ENCODE results near the gene ADH7. TPM values are rescaled to one million over a fixed set of nuclear protein-coding genes. Genes with fewer than 3 reads are reported as not detected.

Gene ADH7
- total and polyA plus RNA-seq, 2 of the 8 experiments (the other 6 are each of a cell fraction or from before 2014, with no cell fraction given): not detected

DNA sequence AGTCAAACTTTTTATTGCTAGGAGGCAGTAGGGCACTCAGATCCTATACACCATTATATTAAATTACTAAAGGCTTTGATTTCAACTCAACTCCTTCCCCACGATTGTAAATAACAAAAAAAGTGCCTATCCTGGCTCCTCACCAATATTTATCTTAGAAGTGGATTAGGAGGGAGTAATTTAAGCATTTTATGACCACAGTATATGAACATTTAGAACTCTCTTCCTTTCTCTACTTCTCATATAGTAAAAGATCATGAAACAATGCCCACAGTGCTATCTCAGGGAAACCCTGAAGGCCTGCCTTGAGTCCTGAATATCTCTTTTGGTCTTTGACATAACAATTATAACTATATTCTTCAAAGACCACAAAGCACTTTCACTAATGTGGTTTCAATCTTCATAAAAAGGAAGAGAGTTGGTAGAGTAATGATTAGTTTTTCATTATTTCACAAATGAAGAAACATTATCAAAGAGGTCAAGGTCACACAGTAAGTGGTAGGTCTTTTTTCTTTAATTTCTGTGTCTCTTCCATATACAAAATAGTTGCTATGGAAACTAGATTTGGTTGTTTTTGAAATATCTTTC, 53.5 kb downstream of the ADH7 start:
- Histone ChIP-seq H3K23me2 (ENCODE audit: low read depth, low read length) (no peaks in the 10 kb centered on the region), H2BK5ac (ENCODE audit: low read depth, low read length) (no peak overlapping the region), H3K18ac (ENCODE audit: extremely low read depth, low read length) (no peak overlapping the region), H2AK5ac (ENCODE audit: low read depth, low read length) (no peak overlapping the region), H3K79me1 (ENCODE audit: low read depth, low read length) (no peaks in the 10 kb centered on the region), H2BK15ac (ENCODE audit: low read length) (no peak overlapping the region), H3K27ac (ENCODE audit: low read depth, low read length) (no peak overlapping the region), H2BK12ac (ENCODE audit: low read depth, low read length) (no peak overlapping the region), H3K9ac (replicated peaks in 1 of 4; ENCODE audit: extremely low read depth in 1 of 4, low read depth in 3 of 4, low read length in 3 of 4) (no peak overlapping the region), H3K23ac (ENCODE audit: insufficient read length) (no peak overlapping the region), H3K56ac (replicated peaks; ENCODE audit: insufficient read length, low read depth, low read length) (no peak overlapping the region), H4K91ac (replicated peaks; ENCODE audit: insufficient read length, low read length) (no peak overlapping the region), H2BK20ac (ENCODE audit: low read length) (no peak overlapping the region), H3K4me2 (ENCODE audit: insufficient read depth in 1 of 2, low read depth in 2 of 2, low read length in 2 of 2) (no peak overlapping the region), H4K5ac (ENCODE audit: insufficient read length, low read depth, low read length) (no peak overlapping the region), H3K9me3 (ENCODE audit: insufficient read depth in 2 of 2, low read depth in 1 of 2, low read length in 1 of 2) (no peaks in the 10 kb centered on the region), H3K36me3 (ENCODE audit: control insufficient read depth in 2 of 4, insufficient read depth in 4 of 4, low read length in 3 of 4) (no peaks in the 10 kb centered on the region), H3K4me1 (replicated peaks in 1 of 4; ENCODE audit: control insufficient read depth in 3 of 4, insufficient read depth in 4 of 4, low read length in 3 of 4) (no peaks in the 10 kb centered on the region), H3K4ac (replicated peaks; ENCODE audit: insufficient read length, low read depth, low read length) (no peak overlapping the region), H3K79me2 (ENCODE audit: control insufficient read depth in 1 of 2, insufficient read depth in 2 of 2, low read length in 2 of 2) (no peaks in the 10 kb centered on the region), H3K4me3 (ENCODE audit: extremely low read depth in 1 of 4, insufficient read depth in 2 of 4, low read depth in 3 of 4, low read length in 4 of 4) (no peak overlapping the region), H3K27me3 (replicated peaks in 1 of 4; ENCODE audit: control insufficient read depth in 3 of 4, extremely low read depth in 1 of 4, insufficient read depth in 3 of 4, low read length in 3 of 4) (no peaks in the 10 kb centered on the region), H2BK120ac (replicated peaks; ENCODE audit: low read depth, low read length) (no peak overlapping the region), H3K14ac (ENCODE audit: insufficient read length) (no peak overlapping the region), H4K20me1 (replicated peaks in 1 of 2; ENCODE audit: control insufficient read depth in 1 of 2, insufficient read depth in 2 of 2, low read length in 2 of 2) (no peaks in the 10 kb centered on the region), H2AFZ (ENCODE audit: low read length) (no peak overlapping the region), H4K8ac (ENCODE audit: extremely low read depth, insufficient read depth, low read length) (no peak overlapping the region)
- FAIRE-seq (no peak), DNase-seq (ENCODE audit: low read depth in 1 of 2, low spot score in 2 of 2) (no peak)
- 79% methylated on average over 1 of the region's 1 CpG; no CpG with 5 or more reads in 1 of the 2 experiments for WGBS, 2 experiments (ENCODE audit: extremely low coverage in 1 of 2, insufficient coverage in 1 of 2, insufficient read length in 1 of 2, insufficient replicate concordance in 2 of 2, low coverage in 1 of 2, low lambda C conversion rate in 2 of 2, missing lambda C conversion rate in 1 of 2)
- POLR2A ChIA-PET (ENCODE audit: partially characterized antibody): no interaction called here
- CTCF ChIA-PET (ENCODE audit: partially characterized antibody): no interaction called here
- TF ChIP-seq SIRT6 (IDR thresholded peaks at IDR 0.05; ENCODE audit: low read length) (no peak), SAP30 (IDR thresholded peaks at IDR 0.05; ENCODE audit: insufficient read depth, insufficient replicate concordance, low read length) (no peak), YY1 (IDR thresholded peaks at IDR 0.05; ENCODE audit: low read depth, low read length) (no peak), KDM4A (IDR thresholded peaks at IDR 0.05; ENCODE audit: low read depth, low read length, severe bottlenecking) (no peak), JUND (IDR thresholded peaks at IDR 0.05; ENCODE audit: low read length) (no peak), SIX5 (IDR thresholded peaks at IDR 0.05; ENCODE audit: low read depth, low read length) (no peak), ZNF274 (IDR thresholded peaks at IDR 0.05; ENCODE audit: borderline replicate concordance, extremely low read depth, low read length) (no peak), CEBPB (IDR thresholded peaks at IDR 0.05; ENCODE audit: low read depth, low read length) (no peak), CREB1 (IDR thresholded peaks at IDR 0.05) (no peak), SRF (IDR thresholded peaks at IDR 0.05; ENCODE audit: low read depth, low read length) (no peak), RNF2 (IDR thresholded peaks at IDR 0.05; ENCODE audit: borderline replicate concordance, low read depth, low read length, missing control alignments, poor library complexity, severe bottlenecking) (no peak), EZH2 (IDR thresholded peaks at IDR 0.05; ENCODE audit: low read depth, low read length, severe bottlenecking) (no peak), CHD1 (IDR thresholded peaks at IDR 0.05; ENCODE audit: low read depth, low read length) (no peak)
- TF ChIP-seq, protein P1, sequence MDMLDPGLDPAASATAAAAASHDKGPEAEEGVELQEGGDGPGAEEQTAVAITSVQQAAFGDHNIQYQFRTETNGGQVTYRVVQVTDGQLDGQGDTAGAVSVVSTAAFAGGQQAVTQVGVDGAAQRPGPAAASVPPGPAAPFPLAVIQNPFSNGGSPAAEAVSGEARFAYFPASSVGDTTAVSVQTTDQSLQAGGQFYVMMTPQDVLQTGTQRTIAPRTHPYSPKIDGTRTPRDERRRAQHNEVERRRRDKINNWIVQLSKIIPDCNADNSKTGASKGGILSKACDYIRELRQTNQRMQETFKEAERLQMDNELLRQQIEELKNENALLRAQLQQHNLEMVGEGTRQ (IDR thresholded peaks at IDR 0.05; ENCODE audit: low read length): no peak

Measured in H1 (cell line).